ENCODE measurements around the gene DIP2A.

Gene DIP2A

GRCh38 chr21:46552274-46552673 lies 93.6 kb downstream of the DIP2A start:
- no peak for TF ChIP-seq CTCF (IDR thresholded peaks at IDR 0.05; ENCODE audit: low read length, missing control alignments)
- H3K4me3 ChIP-seq (replicated peaks; ENCODE audit: low read depth, low read length), result no peak overlapping the region
- DNase-seq (ENCODE audit: low read depth), result no peak

GRCh38 chr21:46552865-46553379 lies 94.2 kb downstream of the DIP2A start:
- H3K4me3 ChIP-seq (replicated peaks; ENCODE audit: low read depth, low read length), result no peak overlapping the region
- no peak for DNase-seq (ENCODE audit: low read depth)
- TF ChIP-seq CTCF (IDR thresholded peaks at IDR 0.05; ENCODE audit: low read length, missing control alignments), result no peak

DNA sequence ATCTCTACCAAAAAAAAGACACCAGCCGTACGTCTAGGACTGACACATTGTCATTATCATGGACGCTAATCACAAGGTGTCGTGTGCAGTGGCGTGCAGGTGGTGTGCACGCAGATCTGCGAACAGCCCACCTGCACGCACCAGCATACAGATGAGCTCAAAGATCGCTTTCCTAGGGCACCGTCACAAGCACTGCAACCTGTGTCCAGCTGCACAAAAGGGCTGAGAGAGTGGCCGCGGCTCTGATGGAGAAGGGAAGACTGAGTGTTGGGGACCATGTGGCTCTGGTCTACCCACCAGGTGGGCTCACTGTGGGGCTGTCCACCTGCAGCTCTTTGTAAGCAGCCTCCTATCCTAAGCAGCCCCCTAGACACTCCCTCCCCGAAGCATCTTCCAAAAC lies 95.3 kb downstream of the DIP2A start:
- DNase-seq (ENCODE audit: low read depth), result no peak
- H3K4me3 ChIP-seq (replicated peaks; ENCODE audit: low read depth, low read length), result no peak overlapping the region
- no peak for TF ChIP-seq CTCF (IDR thresholded peaks at IDR 0.05; ENCODE audit: low read length, missing control alignments)

GRCh38 chr21:46554431-46555224 lies 95.9 kb downstream of the DIP2A start:
- no peak overlapping the region for H3K4me3 ChIP-seq (replicated peaks; ENCODE audit: low read depth, low read length)
- no peak for TF ChIP-seq CTCF (IDR thresholded peaks at IDR 0.05; ENCODE audit: low read length, missing control alignments)
- DNase-seq (ENCODE audit: low read depth), result no peak

DNA sequence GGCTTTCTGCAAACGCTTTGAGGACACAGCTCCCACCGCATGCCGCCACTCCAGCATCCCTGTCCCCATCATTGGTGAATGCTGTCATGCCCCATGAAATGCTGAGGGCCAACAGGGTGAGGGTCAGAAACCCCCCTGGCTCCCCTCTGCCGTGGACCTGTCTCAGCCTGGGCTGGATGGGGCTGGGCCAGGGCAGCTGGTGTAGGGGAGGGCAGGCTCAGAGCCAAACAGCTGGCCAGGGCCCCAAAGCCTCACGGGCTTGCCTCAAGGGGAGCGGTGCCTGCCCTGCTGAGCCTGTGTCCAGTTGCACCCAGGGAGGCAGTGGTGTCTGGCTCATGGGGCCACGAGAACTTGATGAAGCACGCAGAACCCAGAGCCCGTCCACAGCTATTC lies 96.5 kb downstream of the DIP2A start:
- DNase-seq (ENCODE audit: low read depth), result no peak
- no peak overlapping the region for H3K4me3 ChIP-seq (replicated peaks; ENCODE audit: low read depth, low read length)
- no peak for TF ChIP-seq CTCF (IDR thresholded peaks at IDR 0.05; ENCODE audit: low read length, missing control alignments)

DNA sequence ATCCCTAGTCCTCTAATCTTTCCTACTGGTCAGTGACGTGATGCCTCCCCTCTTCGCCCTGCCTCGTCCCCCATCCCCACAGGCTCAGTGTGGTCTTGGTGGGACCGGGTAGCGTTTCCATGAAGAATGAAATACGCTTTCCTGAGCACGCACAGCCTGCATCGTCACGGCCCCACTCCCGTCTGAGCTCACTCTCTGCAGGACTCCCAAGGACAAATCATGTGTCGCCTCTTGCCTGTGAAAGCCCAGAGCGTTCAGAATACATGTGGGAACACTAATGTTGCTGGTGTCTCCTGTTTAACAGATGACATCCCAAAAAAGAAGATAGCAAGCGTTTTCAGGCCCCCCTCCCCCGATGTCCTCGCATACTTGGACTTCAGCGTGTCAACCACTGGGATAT lies 97.0 kb downstream of the DIP2A start:
- no peak for DNase-seq (ENCODE audit: low read depth)
- TF ChIP-seq CTCF (IDR thresholded peaks at IDR 0.05; ENCODE audit: low read length, missing control alignments), result no peak
- no peak overlapping the region for H3K4me3 ChIP-seq (replicated peaks; ENCODE audit: low read depth, low read length)

DNA sequence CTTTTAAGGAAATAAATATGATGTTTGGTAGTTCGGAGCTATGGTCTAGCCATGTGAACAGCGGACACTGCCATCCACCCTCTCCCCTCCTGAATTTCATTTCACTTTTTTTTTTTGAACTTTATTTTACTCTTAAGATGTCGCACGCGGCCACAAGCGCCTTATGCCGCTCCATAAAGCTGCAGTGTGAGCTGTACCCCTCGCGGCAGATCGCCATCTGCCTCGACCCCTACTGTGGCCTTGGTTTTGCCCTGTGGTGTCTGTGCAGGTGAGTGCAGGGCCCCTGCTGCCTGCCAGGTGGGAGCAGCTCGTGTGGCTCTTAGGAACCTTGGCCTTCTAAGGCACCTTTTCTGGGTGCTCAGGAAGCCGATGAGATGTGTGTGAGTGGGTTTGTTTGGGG lies 98.1 kb downstream of the DIP2A start:
- no peak for DNase-seq (ENCODE audit: low read depth)

More for the DNA sequence above, 98.1 kb downstream of the DIP2A start:
- TF ChIP-seq CTCF (IDR thresholded peaks at IDR 0.05; ENCODE audit: low read length, missing control alignments), result no peak
- no peak overlapping the region for H3K4me3 ChIP-seq (replicated peaks; ENCODE audit: low read depth, low read length)

All from fibroblast of pulmonary artery (primary cell).